HEK293T (cell line): ENCODE results near the gene TJP3.

Source experiments
- CTCF ChIA-PET: fragments of 350-600 bp; formaldehyde crosslinking; extraction: SDS; loops from one replicate; lab custom pipeline; 2021; ENCODE audit warnings: antibody characterized with exemption, inconsistent platforms; lab: Yijun Ruan, JAX
- POLR2A ChIA-PET: fragments of 350-600 bp; formaldehyde crosslinking; extraction: SDS; loops from one replicate; lab custom pipeline; 2020; ENCODE audit warnings: antibody characterized with exemption, inconsistent platforms; lab: Yijun Ruan, JAX
- DNase-seq: peaks from one replicate; pipeline ENCODE4 v3.0.0; 2012; ENCODE audit warnings: mixed read lengths; ENCODE audit errors: extremely low spot score
- BHLHE40 ChIP-seq: fragments of 450-650 bp; IDR thresholded peaks from 2 replicates; pipeline ENCODE4 v1.6.1; 2016; ENCODE audit warnings: mild to moderate bottlenecking, moderate library complexity, borderline replicate concordance
- CTBP1 ChIP-seq: fragments of 450-650 bp; IDR thresholded peaks from 2 replicates; pipeline ENCODE4 v1.6.1; 2016; ENCODE audit warnings: borderline replicate concordance
- ELF4 ChIP-seq: fragments of 450-650 bp; IDR thresholded peaks from 2 replicates; pipeline ENCODE4 v1.6.1; 2017; ENCODE audit warnings: antibody characterized with exemption
- FOXA1 ChIP-seq: fragments of 450-650 bp; IDR thresholded peaks from 2 replicates; pipeline ENCODE4 v1.6.1; 2016; ENCODE audit warnings: mild to moderate bottlenecking
- FOXK2 ChIP-seq: fragments of 450-650 bp; IDR thresholded peaks from 2 replicates; pipeline ENCODE4 v1.6.1; 2016; ENCODE audit warnings: mild to moderate bottlenecking
- FOXM1 ChIP-seq: fragments of 450-650 bp; IDR thresholded peaks from 2 replicates; pipeline ENCODE4 v1.6.1; 2017; ENCODE audit warnings: mild to moderate bottlenecking, borderline replicate concordance
- HDGF ChIP-seq: fragments of 450-650 bp; IDR thresholded peaks from 2 replicates; pipeline ENCODE4 v1.6.1; 2017; ENCODE audit warnings: antibody characterized with exemption, borderline replicate concordance
- L3MBTL2 ChIP-seq: fragments of 450-650 bp; conservative IDR thresholded peaks from 2 replicates; pipeline ENCODE4 v1.6.1; 2016; ENCODE audit warnings: mild to moderate bottlenecking
- LEF1 ChIP-seq: fragments of 450-650 bp; IDR thresholded peaks from 2 replicates; pipeline ENCODE4 v1.6.1; 2017; ENCODE audit warnings: mild to moderate bottlenecking, borderline replicate concordance
- NFRKB ChIP-seq: fragments of 450-650 bp; IDR thresholded peaks from 2 replicates; pipeline ENCODE4 v1.6.1; 2016; ENCODE audit warnings: mild to moderate bottlenecking, moderate library complexity
- PKNOX1 ChIP-seq: fragments of 450-650 bp; IDR thresholded peaks from 2 replicates; pipeline ENCODE4 v1.6.1; 2016
- SP1 ChIP-seq: fragments of 450-650 bp; IDR thresholded peaks from 2 replicates; pipeline ENCODE4 v1.6.1; 2017
- SUZ12 ChIP-seq: fragments of 450-650 bp; IDR thresholded peaks from 2 replicates; pipeline ENCODE4 v1.6.1; 2016; ENCODE audit warnings: mild to moderate bottlenecking
- TARDBP ChIP-seq: fragments of 450-650 bp; IDR thresholded peaks from 2 replicates; pipeline ENCODE4 v1.6.1; 2016
- ZNF384 ChIP-seq: fragments of 450-650 bp; IDR thresholded peaks from 2 replicates; pipeline ENCODE4 v1.6.1; 2016

The TJP3 gene

GRCh38 chr19:3775374-3775711 lies 67.2 kb downstream of the TJP3 start:
- TF ChIP-seq HDGF: no peak
- TF ChIP-seq TARDBP: no peak
- no peak for TF ChIP-seq CTBP1
- no peak for TF ChIP-seq ZNF384
- TF ChIP-seq FOXM1: no peak
- no peak for TF ChIP-seq L3MBTL2
- no peak for TF ChIP-seq NFRKB
- TF ChIP-seq FOXK2: no peak
- TF ChIP-seq LEF1: no peak
- no peak for TF ChIP-seq SUZ12
- TF ChIP-seq ELF4: no peak
- no peak for TF ChIP-seq BHLHE40
- TF ChIP-seq PKNOX1: no peak
- TF ChIP-seq FOXA1: no peak
- TF ChIP-seq SP1: no peak
- POLR2A ChIA-PET: interaction anchor here (1.5 kb wide), 1 partner anchor 13 kb away, joined by 18 read pairs; the partner anchor contains the start of gene MRPL54

GRCh38 chr19:3775831-3776230 lies 67.6 kb downstream of the TJP3 start:
- CTCF ChIA-PET: interaction anchor here (0.6 kb wide), 1 partner anchor 492 kb away, joined by 5 read pairs; no protein-coding TSS in a partner anchor
- no peak for TF ChIP-seq FOXM1
- no peak for TF ChIP-seq TARDBP
- TF ChIP-seq HDGF: no peak
- TF ChIP-seq LEF1: no peak
- DNase-seq: no peak
- POLR2A ChIA-PET: interaction anchor here (0.7 to 1.5 kb wide), 2 partner anchors 13 kb away, joined by 3 to 18 read pairs; partner anchors contain the start of gene MRPL54

More at GRCh38 chr19:3775374-3775711, 67.2 kb downstream of the TJP3 start:
- DNase-seq: no peak
- CTCF ChIA-PET: interaction anchor here (0.6 kb wide), 1 partner anchor 492 kb away, joined by 5 read pairs; no protein-coding TSS in a partner anchor

GRCh38 chr19:3776479-3777040 lies 68.4 kb downstream of the TJP3 start:
- DNase-seq: no peak
- peak; percentile 2 for TF ChIP-seq TARDBP
- TF ChIP-seq SP1: no peak
- ChIA-PET CTCF (no interaction called here), POLR2A (interaction anchor here (0.7 kb wide), 1 partner anchor 14 kb away, joined by 3 read pairs; the partner anchor contains the start of gene MRPL54)

- TF ChIP-seq CTBP1 (no peak), PKNOX1 (no peak), ELF4 (no peak), SP1 (no peak)
- no peak for DNase-seq
- CTCF ChIA-PET: no interaction called here
- POLR2A ChIA-PET: interaction anchor here (3.3 kb wide), 1 partner anchor 16 kb away, joined by 14 read pairs; the partner anchor contains the start of gene MRPL54
Measured at GRCh38 chr19:3778104-3778867, 70.1 kb downstream of the TJP3 start.

- no peak for DNase-seq
- ChIA-PET POLR2A (interaction anchor here (3.3 kb wide), 1 partner anchor 16 kb away, joined by 14 read pairs; the partner anchor contains the start of gene MRPL54), CTCF (no interaction called here)
- TF ChIP-seq ELF4 (no peak), SUZ12 (no peak), ZNF384 (no peak), FOXA1 (no peak), BHLHE40 (no peak), TARDBP (no peak), L3MBTL2 (no peak)
Measured at GRCh38 chr19:3778899-3779723, 70.9 kb downstream of the TJP3 start.

GRCh38 chr19:3780786-3781304 lies 72.7 kb downstream of the TJP3 start:
- CTCF ChIA-PET: no interaction called here
- TF ChIP-seq ELF4: no peak
- TF ChIP-seq SP1: no peak
- TF ChIP-seq FOXM1: no peak
- TF ChIP-seq PKNOX1: no peak
- TF ChIP-seq HDGF: no peak
- no peak for DNase-seq
- POLR2A ChIA-PET: interaction anchor here (3.3 kb wide), 1 partner anchor 18 kb away, joined by 14 read pairs; the partner anchor contains the start of gene MRPL54
